Lower lobe of right lung (tissue), 2 donors: Measurements from ENCODE around the gene BCAT1. TPM values are rescaled to one million over a fixed set of nuclear protein-coding genes. Genes with fewer than 3 reads are reported as not detected.

Source experiments
- ATAC-seq, 2 donors: fragments of 200-7000 bp; cut with Tn5 transposase; one replicate each; pipeline ENCODE4 v1.9.1; 2020 to 2022; ENCODE audit warnings: mild to moderate bottlenecking in 2 of 2, moderate library complexity in 2 of 2
- DNase-seq: peaks from one replicate; pipeline ENCODE4 v3.0.0-alpha.2; 2020
- H3K27ac ChIP-seq: fragments of 200-600 bp; one replicate; pipeline ENCODE4 v1.8.0; 2022
- H3K27me3 ChIP-seq: fragments of 200-600 bp; one replicate; pipeline ENCODE4 v1.8.0; 2022; ENCODE audit warnings: low read depth
- H3K36me3 ChIP-seq: fragments of 200-600 bp; one replicate; pipeline ENCODE4 v1.8.0; 2022; ENCODE audit warnings: mild to moderate bottlenecking
- H3K4me1 ChIP-seq: fragments of 200-600 bp; one replicate; pipeline ENCODE4 v1.8.0; 2022
- H3K4me3 ChIP-seq: fragments of 200-600 bp; one replicate; pipeline ENCODE4 v1.8.0; 2022; ENCODE audit warnings: mild to moderate bottlenecking
- H3K9me3 ChIP-seq: fragments of 200-600 bp; one replicate; pipeline ENCODE4 v1.8.0; 2022
- intact Hi-C: fragments of 100-400 bp; cut with DNase I; formaldehyde crosslinking; loops from one replicate; pipeline ENCODE4 v1.11.0; 2022
- total RNA-seq: library from RNA; stranded (reverse); fragmentation: NEBNext Ultra II Directional; extraction: Animal tissue kit (Norgen Biotek cat#: 25700); gene quantifications from one replicate; pipeline ENCODE4 v1.2.1, GENCODE V29; 2021
- TF ChIP-seq, protein P1 (sequence below): fragments of 200-600 bp; IDR thresholded peaks from one replicate; pipeline ENCODE4 v1.8.0; 2022; ENCODE audit warnings: antibody characterized with exemption, mild to moderate bottlenecking
- donor health status: DM: no; HTN: yes; CAD: no; lungs with severe emphysema.

BCAT1 gene
- total RNA-seq, 1 donor from 2014 or later: 50.6 TPM

DNA sequence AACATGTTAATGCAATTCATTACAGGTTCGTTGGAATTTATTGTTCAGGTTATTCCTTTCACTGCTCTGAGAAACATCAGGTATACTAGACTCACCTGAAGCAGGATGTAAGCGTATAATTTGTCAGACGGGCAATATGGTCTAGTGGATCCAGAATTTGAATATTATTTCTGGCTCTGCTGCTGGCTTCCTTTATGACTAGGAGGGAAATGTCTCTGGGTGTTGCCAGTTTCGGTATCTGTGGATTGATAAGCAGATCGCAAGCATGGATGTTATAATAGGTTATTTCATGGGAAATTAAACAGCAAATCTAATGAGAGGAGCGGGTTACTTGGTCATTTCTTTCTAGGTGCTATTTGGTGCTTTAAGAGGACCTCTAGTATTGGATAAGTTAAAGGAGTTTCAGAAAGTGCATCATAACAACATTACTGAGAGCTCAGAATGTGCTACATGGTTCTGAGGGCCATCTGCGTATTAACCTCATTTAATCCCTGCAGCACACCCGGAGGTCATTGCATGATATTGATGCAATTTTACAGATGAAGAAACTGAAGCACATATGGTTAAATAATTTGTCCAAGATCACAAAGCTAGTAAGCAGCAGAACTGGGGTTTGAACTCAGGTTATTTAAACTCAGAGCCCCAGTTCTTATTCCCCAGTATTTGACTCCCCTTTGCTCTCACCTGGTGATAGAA, 47.3 kb upstream of the BCAT1 start:
- Histone ChIP-seq H3K36me3 (no peaks in the 10 kb centered on the region), H3K27me3 (no peaks in the 10 kb centered on the region), H3K4me3 (no peak overlapping the region), H3K9me3 (no peaks in the 10 kb centered on the region), H3K27ac (no peak overlapping the region), H3K4me1 (no peaks in the 10 kb centered on the region)
- TF ChIP-seq, protein P1, sequence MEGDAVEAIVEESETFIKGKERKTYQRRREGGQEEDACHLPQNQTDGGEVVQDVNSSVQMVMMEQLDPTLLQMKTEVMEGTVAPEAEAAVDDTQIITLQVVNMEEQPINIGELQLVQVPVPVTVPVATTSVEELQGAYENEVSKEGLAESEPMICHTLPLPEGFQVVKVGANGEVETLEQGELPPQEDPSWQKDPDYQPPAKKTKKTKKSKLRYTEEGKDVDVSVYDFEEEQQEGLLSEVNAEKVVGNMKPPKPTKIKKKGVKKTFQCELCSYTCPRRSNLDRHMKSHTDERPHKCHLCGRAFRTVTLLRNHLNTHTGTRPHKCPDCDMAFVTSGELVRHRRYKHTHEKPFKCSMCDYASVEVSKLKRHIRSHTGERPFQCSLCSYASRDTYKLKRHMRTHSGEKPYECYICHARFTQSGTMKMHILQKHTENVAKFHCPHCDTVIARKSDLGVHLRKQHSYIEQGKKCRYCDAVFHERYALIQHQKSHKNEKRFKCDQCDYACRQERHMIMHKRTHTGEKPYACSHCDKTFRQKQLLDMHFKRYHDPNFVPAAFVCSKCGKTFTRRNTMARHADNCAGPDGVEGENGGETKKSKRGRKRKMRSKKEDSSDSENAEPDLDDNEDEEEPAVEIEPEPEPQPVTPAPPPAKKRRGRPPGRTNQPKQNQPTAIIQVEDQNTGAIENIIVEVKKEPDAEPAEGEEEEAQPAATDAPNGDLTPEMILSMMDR: no peak
- ATAC-seq: no peak
- intact Hi-C loops: no loop called here
- DNase-seq: no peak

DNA sequence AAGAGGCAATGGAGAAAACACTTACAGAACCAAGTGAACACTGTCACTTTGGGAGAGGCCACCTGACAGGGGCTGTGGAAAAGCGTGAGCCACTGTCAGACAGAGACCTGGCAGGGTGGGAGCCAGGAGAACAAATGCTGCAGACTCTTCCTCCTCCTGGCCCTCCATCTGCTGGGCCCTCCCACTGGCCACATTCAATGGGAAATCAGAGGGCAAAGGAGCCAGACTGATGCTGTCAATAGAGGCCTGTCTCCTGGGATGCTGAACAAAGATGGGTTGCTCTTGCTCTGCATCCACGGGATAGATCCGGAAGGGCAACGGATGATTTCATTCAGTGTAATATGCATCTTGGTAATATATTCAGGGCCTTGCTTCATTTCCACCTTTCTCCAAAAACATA, 44.9 kb upstream of the BCAT1 start:
- Histone ChIP-seq H3K4me1 (no peaks in the 10 kb centered on the region), H3K9me3 (no peaks in the 10 kb centered on the region), H3K27me3 (no peaks in the 10 kb centered on the region), H3K36me3 (no peaks in the 10 kb centered on the region), H3K4me3 (no peak overlapping the region), H3K27ac (no peak overlapping the region)
- DNase-seq (no peak), ATAC-seq (no peak)
- TF ChIP-seq, protein P1: no peak
- intact Hi-C loops: loop anchor here (5.0 kb wide), 1 partner anchor 134 kb away; no protein-coding TSS in a partner anchor

DNA sequence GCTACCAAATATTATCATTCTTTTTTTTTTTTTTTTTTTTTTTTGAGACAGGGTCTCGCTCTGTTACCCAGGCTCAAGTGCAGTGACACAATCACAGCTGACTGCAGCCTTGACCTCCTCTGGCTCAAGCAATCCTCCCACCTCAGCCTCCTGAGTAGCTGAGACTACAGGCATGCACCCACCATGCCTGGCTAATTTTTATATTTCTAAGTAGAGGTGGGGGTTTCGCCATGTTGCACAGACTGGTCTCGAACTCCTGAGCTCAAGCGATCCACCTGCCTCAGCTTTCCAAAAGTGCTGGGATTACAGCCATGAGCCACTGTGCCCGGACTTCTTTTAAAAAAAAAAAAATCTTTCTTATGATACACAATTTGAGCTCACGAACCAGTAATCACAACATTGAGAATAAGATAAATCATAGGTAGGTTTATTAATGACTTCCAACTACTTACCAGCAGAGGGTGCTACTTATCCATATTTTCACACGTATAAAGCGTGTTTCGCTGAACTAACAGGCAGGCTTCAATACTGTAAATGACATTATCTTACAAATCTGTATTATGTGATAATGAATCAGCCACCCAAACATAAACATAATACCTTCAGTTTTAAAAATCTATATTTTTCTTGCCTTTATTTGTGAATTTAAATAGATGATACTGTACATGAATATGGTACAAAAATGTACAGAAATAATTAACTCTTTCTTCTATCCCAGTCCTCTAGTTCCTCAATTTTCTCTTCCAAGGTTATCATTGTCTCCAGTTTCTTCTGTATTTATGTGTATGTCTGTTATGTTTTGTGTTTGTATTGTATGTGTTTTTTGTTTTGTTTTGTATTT, 42.5 kb upstream of the BCAT1 start:
- TF ChIP-seq, protein P1: peak; percentile 63
- ATAC-seq: peak; percentile 87 to 93
- Histone ChIP-seq H3K9me3 (no peaks in the 10 kb centered on the region), H3K36me3 (no peaks in the 10 kb centered on the region), H3K27ac (no peak overlapping the region), H3K4me1 (no peaks in the 10 kb centered on the region), H3K4me3 (no peak overlapping the region), H3K27me3 (no peaks in the 10 kb centered on the region)
- intact Hi-C loops: loop anchor here (5.0 kb wide), 1 partner anchor 136 kb away; no protein-coding TSS in a partner anchor
- no peak for DNase-seq

DNA sequence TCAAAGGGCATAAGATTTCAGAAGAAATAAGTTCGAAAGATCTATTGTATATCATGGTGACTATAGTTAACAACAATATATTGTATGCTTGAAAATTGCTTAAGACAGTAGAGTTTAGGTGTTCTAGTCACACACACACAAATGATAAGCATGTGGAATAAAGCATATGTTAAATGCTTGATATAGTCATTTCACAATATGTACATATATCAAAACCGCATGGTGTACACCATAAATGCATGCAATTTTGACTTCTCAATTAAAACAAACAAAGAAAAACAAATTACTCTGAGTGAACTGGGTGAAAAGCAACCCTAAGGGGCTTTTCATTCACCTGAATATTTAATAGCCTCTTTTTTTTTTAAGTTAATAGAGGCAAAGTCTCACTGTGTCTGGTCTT, 40.3 kb upstream of the BCAT1 start:
- intact Hi-C loops: no loop called here
- Histone ChIP-seq H3K4me1 (no peaks in the 10 kb centered on the region), H3K27ac (no peak overlapping the region), H3K27me3 (no peaks in the 10 kb centered on the region), H3K9me3 (no peaks in the 10 kb centered on the region), H3K4me3 (no peak overlapping the region), H3K36me3 (no peaks in the 10 kb centered on the region)
- DNase-seq (no peak), ATAC-seq (no peak)
- TF ChIP-seq, protein P1: no peak

DNA sequence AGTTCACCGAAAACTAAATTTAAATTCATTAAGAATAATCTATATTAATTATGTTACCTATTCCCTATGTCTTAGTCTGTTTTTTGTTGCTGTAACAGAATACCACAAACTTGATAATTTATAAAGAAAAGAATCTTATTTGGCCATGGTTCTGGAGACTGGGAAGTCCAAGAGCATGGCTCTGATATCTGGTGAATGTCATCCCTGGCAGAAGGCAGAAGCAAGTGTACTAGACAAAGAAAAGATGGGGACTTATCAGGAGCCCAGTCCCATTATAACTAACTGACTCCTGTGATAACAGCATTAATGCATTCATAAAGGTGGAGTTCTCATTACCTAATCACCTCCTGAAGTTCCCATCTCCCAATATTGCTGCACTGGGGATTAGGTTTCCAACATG, 33.3 kb upstream of the BCAT1 start:
- Histone ChIP-seq H3K9me3 (no peaks in the 10 kb centered on the region), H3K36me3 (no peaks in the 10 kb centered on the region), H3K27me3 (no peaks in the 10 kb centered on the region), H3K27ac (no peak overlapping the region), H3K4me3 (no peak overlapping the region), H3K4me1 (no peaks in the 10 kb centered on the region)
- DNase-seq (no peak), ATAC-seq (no peak)
- intact Hi-C loops: no loop called here
- TF ChIP-seq, protein P1: no peak
